PFSK-1 (cell line): ENCODE measurements around the gene SCGB1A1.

Source experiments
- FOXP2 ChIP-seq: optimal IDR thresholded peaks from 2 replicates; pipeline ENCODE3; 2011; ENCODE audit warnings: borderline replicate concordance, control low read depth, inconsistent platforms; ENCODE audit not compliant: insufficient read depth; ENCODE audit errors: extremely low read length, extremely low read depth
- POLR2AphosphoS5 ChIP-seq: IDR thresholded peaks from 2 replicates; pipeline ENCODE4 v1.6.1; 2012; ENCODE audit warnings: low read depth, mild to moderate bottlenecking, control low read depth, low read length, moderate library complexity
- REST ChIP-seq, 2 experiments: IDR thresholded peaks; 2 replicates each; pipeline versions ENCODE4 v1.6.1 to v1.8.0; 2011 to 2012; ENCODE audit warnings: low read depth in 2 of 2, low read length in 2 of 2, control low read depth in 1 of 2, inconsistent platforms in 1 of 2, mild to moderate bottlenecking in 1 of 2, moderate library complexity in 1 of 2; ENCODE audit not compliant: insufficient read depth in 1 of 2
- SIN3A ChIP-seq: IDR thresholded peaks from 2 replicates; pipeline ENCODE4 v1.6.1; 2012; ENCODE audit warnings: mild to moderate bottlenecking, low read length, moderate library complexity, borderline replicate concordance; ENCODE audit not compliant: insufficient read depth
- TAF1 ChIP-seq: IDR thresholded peaks from 2 replicates; pipeline ENCODE4 v1.6.1; 2012; ENCODE audit warnings: low read length, control low read depth, borderline replicate concordance; ENCODE audit not compliant: insufficient read depth

GRCh38 chr11:62391642-62392425 is 27.0 kb upstream of the SCGB1A1 start:
- no peak for TF ChIP-seq SIN3A
- no peak for TF ChIP-seq TAF1
- no peak for TF ChIP-seq REST (IDR thresholded peaks at IDR 0.05; ENCODE audit: insufficient read depth in 1 of 2, low read depth in 2 of 2, low read length in 2 of 2)
- TF ChIP-seq POLR2AphosphoS5: no peak
- TF ChIP-seq FOXP2: no peak
